ENCODE results near the gene GCN1.

DNA sequence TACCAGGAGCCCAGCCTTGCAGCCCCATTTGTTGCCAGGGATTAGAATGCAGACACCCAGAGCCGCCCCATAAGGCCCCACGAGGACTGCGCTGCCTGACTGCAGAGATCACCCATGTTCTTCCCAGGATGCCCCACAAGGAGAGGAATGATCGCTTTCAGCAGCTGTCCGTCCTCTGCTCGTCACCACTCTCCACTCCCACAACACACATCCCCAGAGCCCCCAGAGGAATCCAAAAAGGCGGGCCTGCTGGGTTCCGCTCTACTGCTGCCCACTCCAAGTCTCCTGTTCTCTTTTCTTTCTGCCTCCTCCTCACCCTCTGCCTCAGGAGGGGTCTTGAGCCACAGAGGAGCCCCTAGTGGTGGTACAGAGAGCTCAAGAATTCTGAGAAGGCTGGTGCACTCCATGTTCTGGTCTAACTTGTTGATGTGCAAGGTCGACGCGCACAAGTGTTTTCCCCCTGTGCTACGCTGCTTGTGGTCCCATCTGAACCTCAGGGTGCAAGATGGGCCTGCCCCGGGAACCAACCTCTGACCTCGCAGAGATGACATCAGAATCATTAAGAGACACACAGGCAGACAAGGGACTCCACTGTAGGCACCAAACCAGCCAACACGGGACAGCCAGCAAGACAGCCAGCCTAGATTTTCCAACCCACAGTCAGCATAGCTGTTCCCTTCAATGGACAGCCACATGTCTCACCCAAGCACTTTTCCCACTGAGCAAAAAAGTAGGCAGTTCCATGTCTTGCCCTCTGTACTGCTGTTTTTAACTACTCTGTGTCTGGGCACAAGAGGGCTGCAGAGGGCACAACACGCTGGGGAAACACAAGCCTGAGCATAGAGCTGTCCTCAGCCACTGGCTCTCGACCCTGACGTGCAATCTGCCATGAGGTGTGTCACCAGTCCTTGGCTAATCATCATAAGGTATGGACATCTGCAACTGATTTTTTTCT, 41.1 kb upstream of the GCN1 start:
- no peak for TF ChIP-seq POLR2A (IDR thresholded peaks at IDR 0.05; ENCODE audit: low read length)
- TF ChIP-seq, protein P1, sequence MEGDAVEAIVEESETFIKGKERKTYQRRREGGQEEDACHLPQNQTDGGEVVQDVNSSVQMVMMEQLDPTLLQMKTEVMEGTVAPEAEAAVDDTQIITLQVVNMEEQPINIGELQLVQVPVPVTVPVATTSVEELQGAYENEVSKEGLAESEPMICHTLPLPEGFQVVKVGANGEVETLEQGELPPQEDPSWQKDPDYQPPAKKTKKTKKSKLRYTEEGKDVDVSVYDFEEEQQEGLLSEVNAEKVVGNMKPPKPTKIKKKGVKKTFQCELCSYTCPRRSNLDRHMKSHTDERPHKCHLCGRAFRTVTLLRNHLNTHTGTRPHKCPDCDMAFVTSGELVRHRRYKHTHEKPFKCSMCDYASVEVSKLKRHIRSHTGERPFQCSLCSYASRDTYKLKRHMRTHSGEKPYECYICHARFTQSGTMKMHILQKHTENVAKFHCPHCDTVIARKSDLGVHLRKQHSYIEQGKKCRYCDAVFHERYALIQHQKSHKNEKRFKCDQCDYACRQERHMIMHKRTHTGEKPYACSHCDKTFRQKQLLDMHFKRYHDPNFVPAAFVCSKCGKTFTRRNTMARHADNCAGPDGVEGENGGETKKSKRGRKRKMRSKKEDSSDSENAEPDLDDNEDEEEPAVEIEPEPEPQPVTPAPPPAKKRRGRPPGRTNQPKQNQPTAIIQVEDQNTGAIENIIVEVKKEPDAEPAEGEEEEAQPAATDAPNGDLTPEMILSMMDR (IDR thresholded peaks at IDR 0.05): no peak
